WTC11 (cell line): ENCODE data around the gene NSL1. TPM values are rescaled to one million over a fixed set of nuclear protein-coding genes. Genes with fewer than 3 reads are reported as not detected.
A peak's percentile ranks its signal among the peaks of the same experiment; 100 is the strongest.

Experiments used
- ATAC-seq: fragments of 200-7000 bp; cut with Tn5 transposase; 2 replicates; pipeline ENCODE4 v1.10.0; 2021; ENCODE audit warnings: mild to moderate bottlenecking, moderate library complexity
- CTCF ChIA-PET: fragments of 300-600 bp; sonication (Branson Sonifier 250); formaldehyde crosslinking; loops from one replicate; lab custom pipeline; 2021; ENCODE audit warnings: antibody characterized with exemption; lab: Charles Lee
- POLR2A ChIA-PET: fragments of 350-600 bp; sonication (Branson Sonifier 250); formaldehyde crosslinking; loops from one replicate; lab custom pipeline; 2021; ENCODE audit warnings: antibody characterized with exemption; lab: Charles Lee
- DNase-seq: peaks from one replicate; pipeline ENCODE4 v3.0.0; 2021; ENCODE audit warnings: low spot score
- H3K27ac Mint-ChIP-seq: 2 replicates; pipeline ENCODE4 v1.8.0; 2021; ENCODE audit warnings: mixed read lengths
- H3K27me3 Mint-ChIP-seq: 2 replicates; pipeline ENCODE4 v1.8.0; 2021; ENCODE audit warnings: low read depth, mild to moderate bottlenecking, moderate library complexity, mixed read lengths
- H3K36me3 Mint-ChIP-seq: 2 replicates; pipeline ENCODE4 v1.8.0; 2021; ENCODE audit warnings: mixed read lengths
- H3K4me1 Mint-ChIP-seq: 2 replicates; pipeline ENCODE4 v1.8.0; 2022; ENCODE audit warnings: mixed read lengths
- H3K4me3 Mint-ChIP-seq: 2 replicates; pipeline ENCODE4 v1.8.0; 2021; ENCODE audit warnings: mild to moderate bottlenecking, moderate library complexity, mixed read lengths
- H3K9me3 Mint-ChIP-seq: 2 replicates; pipeline ENCODE4 v1.8.0; 2021; ENCODE audit warnings: mixed read lengths
- EMX1 ChIP-seq: fragments of 250-450 bp; sonication (Bioruptor Pico); IDR thresholded peaks from 2 replicates; pipeline ENCODE4 v1.8.0; 2021; ENCODE audit warnings: mild to moderate bottlenecking
- GRHL2 ChIP-seq: fragments of 250-450 bp; sonication (Bioruptor Pico); IDR thresholded peaks from 2 replicates; pipeline ENCODE4 v1.8.0; 2022; ENCODE audit warnings: mild to moderate bottlenecking, moderate library complexity; ENCODE audit not compliant: insufficient replicate concordance, severe bottlenecking
- HMGA2 ChIP-seq: fragments of 250-450 bp; sonication (Bioruptor Pico); IDR thresholded peaks from 2 replicates; pipeline ENCODE4 v1.4.0; 2021; ENCODE audit warnings: mild to moderate bottlenecking, moderate library complexity
- IRF2 ChIP-seq: sonication (generic); formaldehyde crosslinking; IDR thresholded peaks from 2 replicates; pipeline ENCODE4 v1.8.0; 2022; ENCODE audit warnings: low read depth, missing genetic modification reagents, borderline replicate concordance
- NR1H2 ChIP-seq: sonication (generic); formaldehyde crosslinking; IDR thresholded peaks from 2 replicates; pipeline ENCODE4 v1.9.0; 2021; ENCODE audit warnings: mild to moderate bottlenecking, moderate library complexity, missing genetic modification reagents
- NR2C2 ChIP-seq: sonication (generic); formaldehyde crosslinking; IDR thresholded peaks from 2 replicates; pipeline ENCODE4 v1.8.0; 2022; ENCODE audit warnings: mild to moderate bottlenecking, missing genetic modification reagents
- RORB ChIP-seq: fragments of 250-450 bp; sonication (Bioruptor Pico); IDR thresholded peaks from 2 replicates; pipeline ENCODE4 v1.9.0; 2021; ENCODE audit warnings: mild to moderate bottlenecking
- SMAD3 ChIP-seq: sonication (generic); formaldehyde crosslinking; IDR thresholded peaks from 2 replicates; pipeline ENCODE4 v1.8.0; 2022; ENCODE audit warnings: missing genetic modification reagents, mild to moderate bottlenecking, borderline replicate concordance
- SMAD4 ChIP-seq: sonication (generic); formaldehyde crosslinking; IDR thresholded peaks from 2 replicates; pipeline ENCODE4 v1.8.0; 2022; ENCODE audit warnings: mild to moderate bottlenecking, missing genetic modification reagents
- TCF7 ChIP-seq: sonication (generic); formaldehyde crosslinking; IDR thresholded peaks from 2 replicates; pipeline ENCODE4 v1.8.0; 2022; ENCODE audit warnings: mild to moderate bottlenecking, low read depth, missing genetic modification reagents, moderate library complexity
- ZBTB21 ChIP-seq: sonication (generic); formaldehyde crosslinking; IDR thresholded peaks from 2 replicates; pipeline ENCODE4 v1.8.1; 2023; ENCODE audit warnings: mild to moderate bottlenecking, missing genetic modification reagents, borderline replicate concordance
- ZNF121 ChIP-seq: sonication (generic); formaldehyde crosslinking; IDR thresholded peaks from 2 replicates; pipeline ENCODE4 v1.8.0; 2023; ENCODE audit warnings: missing genetic modification reagents
- ZNF263 ChIP-seq: sonication (generic); formaldehyde crosslinking; IDR thresholded peaks from 2 replicates; pipeline ENCODE4 v1.8.1; 2022; ENCODE audit warnings: low read depth, mild to moderate bottlenecking, moderate library complexity, missing genetic modification reagents
- ZNF396 ChIP-seq: fragments of 250-450 bp; sonication (Bioruptor Pico); IDR thresholded peaks from 2 replicates; pipeline ENCODE4 v1.8.0; 2021; ENCODE audit warnings: mild to moderate bottlenecking, moderate library complexity, borderline replicate concordance
- total RNA-seq: library from RNA; stranded (reverse); gene quantifications from 3 replicates; pipeline ENCODE4 v1.2.3, GENCODE V29; 2021
- TF ChIP-seq, protein P1 (sequence below): fragments of 250-450 bp; sonication (Bioruptor Pico); IDR thresholded peaks from 2 replicates; pipeline ENCODE4 v1.9.0; 2021; ENCODE audit warnings: mild to moderate bottlenecking, borderline replicate concordance
- TF ChIP-seq, protein P2 (sequence below): fragments of 250-450 bp; sonication (Bioruptor Pico); IDR thresholded peaks from 2 replicates; pipeline ENCODE4 v1.8.0; 2021; ENCODE audit warnings: mild to moderate bottlenecking
- TF ChIP-seq, protein P3 (sequence below): fragments of 250-450 bp; sonication (Bioruptor Pico); IDR thresholded peaks from 2 replicates; pipeline ENCODE4 v1.9.0; 2021; ENCODE audit warnings: mild to moderate bottlenecking

NSL1 gene
- total RNA-seq, 1 experiment from 2014 or later: 55.7 TPM

GRCh38 chr1:212692774-212693644, 98.6 kb downstream of the NSL1 start:
- H3K4me1 Mint-ChIP-seq: peaks cover 10% of the 10 kb centered on the region
- H3K27me3 Mint-ChIP-seq: peaks cover 24% of the 10 kb centered on the region
- DNase-seq (no peak), ATAC-seq (peak; percentile 55; the same call in 1 of the 2 replicates)
- no peaks in the 10 kb centered on the region for H3K9me3 Mint-ChIP-seq
- ChIA-PET POLR2A (interaction anchor here (0.6 kb wide), 1 partner anchor 138 kb away, joined by 4 read pairs; no protein-coding TSS in a partner anchor), CTCF (interaction anchor here (1.6 to 2.8 kb wide), 3 partner anchors 8 to 216 kb away, joined by 3 to 14 read pairs (median 6); no protein-coding TSS in a partner anchor)
- no peaks in the 10 kb centered on the region for H3K36me3 Mint-ChIP-seq
- H3K4me3 Mint-ChIP-seq: no peak overlapping the region
- TF ChIP-seq GRHL2 (CRISPR knock-in tag) (no peak), TCF7 (CRISPR knock-in tag) (no peak), SMAD4 (no peak), ZBTB21 (CRISPR knock-in tag) (no peak), RORB (CRISPR knock-in tag) (no peak), ZNF396 (no peak), EMX1 (no peak), IRF2 (CRISPR knock-in tag) (no peak), ZNF263 (CRISPR knock-in tag) (no peak)
- TF ChIP-seq, protein P1, sequence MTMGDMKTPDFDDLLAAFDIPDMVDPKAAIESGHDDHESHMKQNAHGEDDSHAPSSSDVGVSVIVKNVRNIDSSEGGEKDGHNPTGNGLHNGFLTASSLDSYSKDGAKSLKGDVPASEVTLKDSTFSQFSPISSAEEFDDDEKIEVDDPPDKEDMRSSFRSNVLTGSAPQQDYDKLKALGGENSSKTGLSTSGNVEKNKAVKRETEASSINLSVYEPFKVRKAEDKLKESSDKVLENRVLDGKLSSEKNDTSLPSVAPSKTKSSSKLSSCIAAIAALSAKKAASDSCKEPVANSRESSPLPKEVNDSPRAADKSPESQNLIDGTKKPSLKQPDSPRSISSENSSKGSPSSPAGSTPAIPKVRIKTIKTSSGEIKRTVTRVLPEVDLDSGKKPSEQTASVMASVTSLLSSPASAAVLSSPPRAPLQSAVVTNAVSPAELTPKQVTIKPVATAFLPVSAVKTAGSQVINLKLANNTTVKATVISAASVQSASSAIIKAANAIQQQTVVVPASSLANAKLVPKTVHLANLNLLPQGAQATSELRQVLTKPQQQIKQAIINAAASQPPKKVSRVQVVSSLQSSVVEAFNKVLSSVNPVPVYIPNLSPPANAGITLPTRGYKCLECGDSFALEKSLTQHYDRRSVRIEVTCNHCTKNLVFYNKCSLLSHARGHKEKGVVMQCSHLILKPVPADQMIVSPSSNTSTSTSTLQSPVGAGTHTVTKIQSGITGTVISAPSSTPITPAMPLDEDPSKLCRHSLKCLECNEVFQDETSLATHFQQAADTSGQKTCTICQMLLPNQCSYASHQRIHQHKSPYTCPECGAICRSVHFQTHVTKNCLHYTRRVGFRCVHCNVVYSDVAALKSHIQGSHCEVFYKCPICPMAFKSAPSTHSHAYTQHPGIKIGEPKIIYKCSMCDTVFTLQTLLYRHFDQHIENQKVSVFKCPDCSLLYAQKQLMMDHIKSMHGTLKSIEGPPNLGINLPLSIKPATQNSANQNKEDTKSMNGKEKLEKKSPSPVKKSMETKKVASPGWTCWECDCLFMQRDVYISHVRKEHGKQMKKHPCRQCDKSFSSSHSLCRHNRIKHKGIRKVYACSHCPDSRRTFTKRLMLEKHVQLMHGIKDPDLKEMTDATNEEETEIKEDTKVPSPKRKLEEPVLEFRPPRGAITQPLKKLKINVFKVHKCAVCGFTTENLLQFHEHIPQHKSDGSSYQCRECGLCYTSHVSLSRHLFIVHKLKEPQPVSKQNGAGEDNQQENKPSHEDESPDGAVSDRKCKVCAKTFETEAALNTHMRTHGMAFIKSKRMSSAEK: no peak
- TF ChIP-seq, protein P2, sequence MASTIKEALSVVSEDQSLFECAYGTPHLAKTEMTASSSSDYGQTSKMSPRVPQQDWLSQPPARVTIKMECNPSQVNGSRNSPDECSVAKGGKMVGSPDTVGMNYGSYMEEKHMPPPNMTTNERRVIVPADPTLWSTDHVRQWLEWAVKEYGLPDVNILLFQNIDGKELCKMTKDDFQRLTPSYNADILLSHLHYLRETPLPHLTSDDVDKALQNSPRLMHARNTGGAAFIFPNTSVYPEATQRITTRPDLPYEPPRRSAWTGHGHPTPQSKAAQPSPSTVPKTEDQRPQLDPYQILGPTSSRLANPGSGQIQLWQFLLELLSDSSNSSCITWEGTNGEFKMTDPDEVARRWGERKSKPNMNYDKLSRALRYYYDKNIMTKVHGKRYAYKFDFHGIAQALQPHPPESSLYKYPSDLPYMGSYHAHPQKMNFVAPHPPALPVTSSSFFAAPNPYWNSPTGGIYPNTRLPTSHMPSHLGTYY (CRISPR knock-in tag): no peak
- TF ChIP-seq, protein P3, sequence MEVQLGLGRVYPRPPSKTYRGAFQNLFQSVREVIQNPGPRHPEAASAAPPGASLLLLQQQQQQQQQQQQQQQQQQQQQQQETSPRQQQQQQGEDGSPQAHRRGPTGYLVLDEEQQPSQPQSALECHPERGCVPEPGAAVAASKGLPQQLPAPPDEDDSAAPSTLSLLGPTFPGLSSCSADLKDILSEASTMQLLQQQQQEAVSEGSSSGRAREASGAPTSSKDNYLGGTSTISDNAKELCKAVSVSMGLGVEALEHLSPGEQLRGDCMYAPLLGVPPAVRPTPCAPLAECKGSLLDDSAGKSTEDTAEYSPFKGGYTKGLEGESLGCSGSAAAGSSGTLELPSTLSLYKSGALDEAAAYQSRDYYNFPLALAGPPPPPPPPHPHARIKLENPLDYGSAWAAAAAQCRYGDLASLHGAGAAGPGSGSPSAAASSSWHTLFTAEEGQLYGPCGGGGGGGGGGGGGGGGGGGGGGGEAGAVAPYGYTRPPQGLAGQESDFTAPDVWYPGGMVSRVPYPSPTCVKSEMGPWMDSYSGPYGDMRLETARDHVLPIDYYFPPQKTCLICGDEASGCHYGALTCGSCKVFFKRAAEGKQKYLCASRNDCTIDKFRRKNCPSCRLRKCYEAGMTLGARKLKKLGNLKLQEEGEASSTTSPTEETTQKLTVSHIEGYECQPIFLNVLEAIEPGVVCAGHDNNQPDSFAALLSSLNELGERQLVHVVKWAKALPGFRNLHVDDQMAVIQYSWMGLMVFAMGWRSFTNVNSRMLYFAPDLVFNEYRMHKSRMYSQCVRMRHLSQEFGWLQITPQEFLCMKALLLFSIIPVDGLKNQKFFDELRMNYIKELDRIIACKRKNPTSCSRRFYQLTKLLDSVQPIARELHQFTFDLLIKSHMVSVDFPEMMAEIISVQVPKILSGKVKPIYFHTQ (CRISPR knock-in tag): no peak
- H3K27ac Mint-ChIP-seq: no peak overlapping the region

DNA sequence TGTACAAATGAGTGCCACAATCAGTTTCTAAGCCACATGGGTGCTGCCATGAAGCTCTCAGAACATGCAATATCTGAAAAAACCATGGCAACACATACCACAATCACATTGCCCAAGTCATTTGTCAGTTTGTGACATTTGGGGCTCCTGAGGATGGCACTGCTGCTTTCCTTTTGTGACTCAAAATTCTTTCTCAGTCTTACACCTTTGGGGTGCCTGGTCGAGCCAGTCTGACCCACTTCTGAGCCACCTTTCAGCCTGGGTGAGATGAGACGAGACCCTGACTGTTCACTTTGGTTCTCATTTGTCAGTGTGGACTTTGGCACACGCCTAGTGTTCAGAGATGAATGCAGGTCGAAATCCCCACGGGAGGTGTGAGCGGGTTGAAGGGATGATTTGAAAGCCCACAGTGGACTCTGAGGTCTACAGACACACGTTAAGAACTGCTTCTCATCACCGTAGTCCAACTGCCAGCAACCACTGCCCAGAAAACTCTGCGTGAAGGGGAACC, 100.0 kb downstream of the NSL1 start:
- peaks cover 10% of the 10 kb centered on the region for H3K4me1 Mint-ChIP-seq

More for the DNA sequence above, 100.0 kb downstream of the NSL1 start:
- Mint-ChIP-seq H3K27ac (no peak overlapping the region), H3K36me3 (no peaks in the 10 kb centered on the region), H3K4me3 (no peak overlapping the region), H3K27me3 (peaks cover 10% of the 10 kb centered on the region), H3K9me3 (no peaks in the 10 kb centered on the region)
- CTCF ChIA-PET: interaction anchor here (1.9 to 3.6 kb wide), 2 partner anchors 10 to 26 kb away, joined by 6 to 24 read pairs; no protein-coding TSS in a partner anchor
- TF ChIP-seq NR1H2 (CRISPR knock-in tag) (no peak), NR2C2 (no peak), HMGA2 (CRISPR knock-in tag) (no peak), ZNF121 (CRISPR knock-in tag) (no peak), ZBTB21 (CRISPR knock-in tag) (no peak), SMAD3 (CRISPR knock-in tag) (no peak)
- DNase-seq (no peak), ATAC-seq (no peak)
- POLR2A ChIA-PET: no interaction called here
